Measurements from ENCODE around the gene ZNF319. TPM values are rescaled to one million over a fixed set of nuclear protein-coding genes. Genes with fewer than 3 reads are reported as not detected.
A peak's percentile ranks its signal among the peaks of the same experiment; 100 is the strongest.

The ZNF319 gene
- total RNA-seq, 1 donor from 2014 or later: 14.9 TPM

- Mint-ChIP-seq H3K36me3 (ENCODE audit: unreplicated experiment) (no peaks in the 10 kb centered on the region), H3K27ac (ENCODE audit: unreplicated experiment) (no peak overlapping the region), H3K9me3 (ENCODE audit: unreplicated experiment) (no peaks in the 10 kb centered on the region), H3K27me3 (ENCODE audit: unreplicated experiment) (peaks cover 8% of the 10 kb centered on the region), H3K4me1 (ENCODE audit: unreplicated experiment) (peaks cover 14% of the 10 kb centered on the region), H3K4me3 (ENCODE audit: unreplicated experiment) (peak overlapping the region; percentile 73)
- no peak for DNase-seq (ENCODE audit: extremely low spot score, unreplicated experiment)
- TF ChIP-seq, protein P1, sequence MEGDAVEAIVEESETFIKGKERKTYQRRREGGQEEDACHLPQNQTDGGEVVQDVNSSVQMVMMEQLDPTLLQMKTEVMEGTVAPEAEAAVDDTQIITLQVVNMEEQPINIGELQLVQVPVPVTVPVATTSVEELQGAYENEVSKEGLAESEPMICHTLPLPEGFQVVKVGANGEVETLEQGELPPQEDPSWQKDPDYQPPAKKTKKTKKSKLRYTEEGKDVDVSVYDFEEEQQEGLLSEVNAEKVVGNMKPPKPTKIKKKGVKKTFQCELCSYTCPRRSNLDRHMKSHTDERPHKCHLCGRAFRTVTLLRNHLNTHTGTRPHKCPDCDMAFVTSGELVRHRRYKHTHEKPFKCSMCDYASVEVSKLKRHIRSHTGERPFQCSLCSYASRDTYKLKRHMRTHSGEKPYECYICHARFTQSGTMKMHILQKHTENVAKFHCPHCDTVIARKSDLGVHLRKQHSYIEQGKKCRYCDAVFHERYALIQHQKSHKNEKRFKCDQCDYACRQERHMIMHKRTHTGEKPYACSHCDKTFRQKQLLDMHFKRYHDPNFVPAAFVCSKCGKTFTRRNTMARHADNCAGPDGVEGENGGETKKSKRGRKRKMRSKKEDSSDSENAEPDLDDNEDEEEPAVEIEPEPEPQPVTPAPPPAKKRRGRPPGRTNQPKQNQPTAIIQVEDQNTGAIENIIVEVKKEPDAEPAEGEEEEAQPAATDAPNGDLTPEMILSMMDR (IDR thresholded peaks at IDR 0.05): no peak
Observed at GRCh38 chr16:58024486-58025350, 24.2 kb upstream of the ZNF319 start.

- no peak for DNase-seq (ENCODE audit: extremely low spot score, unreplicated experiment)
- no peak overlapping the region for H3K4me3 Mint-ChIP-seq (ENCODE audit: unreplicated experiment)
Observed at GRCh38 chr16:58022601-58023371, 22.3 kb upstream of the ZNF319 start.

GRCh38 chr16:58021661-58022551 is 21.4 kb upstream of the ZNF319 start:
- H3K27me3 Mint-ChIP-seq (ENCODE audit: unreplicated experiment): peaks cover 8% of the 10 kb centered on the region
- no peak overlapping the region for H3K4me3 Mint-ChIP-seq (ENCODE audit: unreplicated experiment)
- H3K4me1 Mint-ChIP-seq (ENCODE audit: unreplicated experiment): peaks cover 14% of the 10 kb centered on the region
- TF ChIP-seq, protein P1 (IDR thresholded peaks at IDR 0.05): no peak
- H3K27ac Mint-ChIP-seq (ENCODE audit: unreplicated experiment): no peak overlapping the region
- no peak for DNase-seq (ENCODE audit: extremely low spot score, unreplicated experiment)
- H3K36me3 Mint-ChIP-seq (ENCODE audit: unreplicated experiment): peaks cover 5% of the 10 kb centered on the region
- no peaks in the 10 kb centered on the region for H3K9me3 Mint-ChIP-seq (ENCODE audit: unreplicated experiment)

More at GRCh38 chr16:58022601-58023371, 22.3 kb upstream of the ZNF319 start:
- H3K9me3 Mint-ChIP-seq (ENCODE audit: unreplicated experiment): no peaks in the 10 kb centered on the region
- H3K27me3 Mint-ChIP-seq (ENCODE audit: unreplicated experiment): peaks cover 8% of the 10 kb centered on the region
- H3K4me1 Mint-ChIP-seq (ENCODE audit: unreplicated experiment): peaks cover 14% of the 10 kb centered on the region
- peaks cover 5% of the 10 kb centered on the region for H3K36me3 Mint-ChIP-seq (ENCODE audit: unreplicated experiment)
- TF ChIP-seq, protein P1 (IDR thresholded peaks at IDR 0.05): no peak
- no peak overlapping the region for H3K27ac Mint-ChIP-seq (ENCODE audit: unreplicated experiment)

DNA sequence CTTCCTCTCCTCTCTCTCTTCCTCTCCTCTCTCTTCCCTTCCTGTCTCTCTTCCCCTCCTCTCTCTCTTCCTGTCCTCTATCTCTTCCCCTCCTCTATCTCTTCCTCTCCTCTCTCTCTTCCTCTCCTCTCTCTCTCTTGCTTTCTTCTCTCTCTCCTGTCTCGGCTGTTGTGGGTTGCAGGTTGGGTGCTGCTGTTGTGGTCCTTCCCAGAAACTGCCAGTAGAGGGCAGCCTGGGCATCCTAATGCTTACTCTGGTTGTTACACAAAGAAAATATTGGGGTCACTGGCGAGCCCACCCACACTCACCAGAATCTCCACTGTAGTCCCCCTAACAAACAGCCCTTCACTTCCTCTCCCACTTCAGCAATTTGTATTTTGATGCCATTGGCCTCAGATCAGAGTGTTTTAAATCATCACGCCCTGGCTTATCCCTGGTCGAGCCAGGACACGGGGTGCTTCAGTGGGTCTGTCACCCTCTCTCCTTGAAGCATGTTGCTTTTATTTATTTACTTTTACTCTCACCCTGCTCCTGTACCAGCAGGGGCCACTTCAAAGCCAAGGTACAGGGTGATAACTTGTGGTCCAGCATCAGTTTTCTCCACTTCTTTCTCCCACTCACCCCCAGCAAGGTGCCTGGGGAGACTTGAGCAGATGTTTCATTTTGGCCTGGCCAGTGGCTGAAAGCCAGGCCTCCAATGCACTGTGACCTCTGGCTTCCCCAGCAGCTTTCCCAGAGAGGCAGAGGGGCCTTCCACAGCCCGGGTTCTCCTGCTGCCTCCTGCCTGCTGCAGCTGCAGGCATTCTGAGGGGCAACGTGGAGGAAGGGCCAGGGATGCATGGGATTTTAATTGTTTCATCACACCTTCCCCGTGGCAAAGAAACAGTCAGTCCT is 20.4 kb upstream of the ZNF319 start:
- peak overlapping the region; percentile 50 for H3K27ac Mint-ChIP-seq (ENCODE audit: unreplicated experiment)
- H3K36me3 Mint-ChIP-seq (ENCODE audit: unreplicated experiment): peaks cover 5% of the 10 kb centered on the region
- no peak overlapping the region for H3K4me3 Mint-ChIP-seq (ENCODE audit: unreplicated experiment)
- H3K4me1 Mint-ChIP-seq (ENCODE audit: unreplicated experiment): peaks cover 14% of the 10 kb centered on the region
- TF ChIP-seq, protein P1 (IDR thresholded peaks at IDR 0.05): peak; percentile 88
- H3K9me3 Mint-ChIP-seq (ENCODE audit: unreplicated experiment): no peaks in the 10 kb centered on the region
- no peak for DNase-seq (ENCODE audit: extremely low spot score, unreplicated experiment)
- H3K27me3 Mint-ChIP-seq (ENCODE audit: unreplicated experiment): peaks cover 8% of the 10 kb centered on the region
